GM13976 (cell line): ENCODE data around the gene PLPPR4.

Source experiments
- DNase-seq: peaks from one replicate; pipeline ENCODE4 v3.0.0; 2012; ENCODE audit warnings: low spot score
- in situ Hi-C: fragments of 300-500 bp; cut with MboI; formaldehyde crosslinking; loops from one replicate; pipeline ENCODE4 v1.12.0; 2022; ENCODE audit warnings: low sequenced_read_pairs, mixed read lengths, inconsistent platforms; ENCODE audit not compliant: unreplicated experiment
- TF ChIP-seq, protein P1 (sequence below): IDR thresholded peaks from 2 replicates; pipeline ENCODE4 v1.5.1; 2012; ENCODE audit warnings: borderline replicate concordance, mild to moderate bottlenecking; ENCODE audit not compliant: insufficient read depth; ENCODE audit errors: extremely low read depth, missing control alignments, control extremely low read depth

PLPPR4 gene, protein sequence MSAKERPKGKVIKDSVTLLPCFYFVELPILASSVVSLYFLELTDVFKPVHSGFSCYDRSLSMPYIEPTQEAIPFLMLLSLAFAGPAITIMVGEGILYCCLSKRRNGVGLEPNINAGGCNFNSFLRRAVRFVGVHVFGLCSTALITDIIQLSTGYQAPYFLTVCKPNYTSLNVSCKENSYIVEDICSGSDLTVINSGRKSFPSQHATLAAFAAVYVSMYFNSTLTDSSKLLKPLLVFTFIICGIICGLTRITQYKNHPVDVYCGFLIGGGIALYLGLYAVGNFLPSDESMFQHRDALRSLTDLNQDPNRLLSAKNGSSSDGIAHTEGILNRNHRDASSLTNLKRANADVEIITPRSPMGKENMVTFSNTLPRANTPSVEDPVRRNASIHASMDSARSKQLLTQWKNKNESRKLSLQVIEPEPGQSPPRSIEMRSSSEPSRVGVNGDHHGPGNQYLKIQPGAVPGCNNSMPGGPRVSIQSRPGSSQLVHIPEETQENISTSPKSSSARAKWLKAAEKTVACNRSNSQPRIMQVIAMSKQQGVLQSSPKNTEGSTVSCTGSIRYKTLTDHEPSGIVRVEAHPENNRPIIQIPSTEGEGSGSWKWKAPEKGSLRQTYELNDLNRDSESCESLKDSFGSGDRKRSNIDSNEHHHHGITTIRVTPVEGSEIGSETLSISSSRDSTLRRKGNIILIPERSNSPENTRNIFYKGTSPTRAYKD

GRCh38 chr1:99264201-99265021 is at the start of gene PLPPR4:
PLPPR4 (plus strand) TSS chr1:99264492; CDS start chr1:99264594, 102 bp downstream.
- in situ Hi-C loops, result no loop called here
- no peak for DNase-seq
- TF ChIP-seq, protein P1, sequence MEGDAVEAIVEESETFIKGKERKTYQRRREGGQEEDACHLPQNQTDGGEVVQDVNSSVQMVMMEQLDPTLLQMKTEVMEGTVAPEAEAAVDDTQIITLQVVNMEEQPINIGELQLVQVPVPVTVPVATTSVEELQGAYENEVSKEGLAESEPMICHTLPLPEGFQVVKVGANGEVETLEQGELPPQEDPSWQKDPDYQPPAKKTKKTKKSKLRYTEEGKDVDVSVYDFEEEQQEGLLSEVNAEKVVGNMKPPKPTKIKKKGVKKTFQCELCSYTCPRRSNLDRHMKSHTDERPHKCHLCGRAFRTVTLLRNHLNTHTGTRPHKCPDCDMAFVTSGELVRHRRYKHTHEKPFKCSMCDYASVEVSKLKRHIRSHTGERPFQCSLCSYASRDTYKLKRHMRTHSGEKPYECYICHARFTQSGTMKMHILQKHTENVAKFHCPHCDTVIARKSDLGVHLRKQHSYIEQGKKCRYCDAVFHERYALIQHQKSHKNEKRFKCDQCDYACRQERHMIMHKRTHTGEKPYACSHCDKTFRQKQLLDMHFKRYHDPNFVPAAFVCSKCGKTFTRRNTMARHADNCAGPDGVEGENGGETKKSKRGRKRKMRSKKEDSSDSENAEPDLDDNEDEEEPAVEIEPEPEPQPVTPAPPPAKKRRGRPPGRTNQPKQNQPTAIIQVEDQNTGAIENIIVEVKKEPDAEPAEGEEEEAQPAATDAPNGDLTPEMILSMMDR, result no peak

GRCh38 chr1:99216956-99217355 is 47.3 kb upstream of the PLPPR4 start:
- TF ChIP-seq, protein P1, result no peak
- no peak for DNase-seq
- in situ Hi-C loops, result no loop called here

DNA sequence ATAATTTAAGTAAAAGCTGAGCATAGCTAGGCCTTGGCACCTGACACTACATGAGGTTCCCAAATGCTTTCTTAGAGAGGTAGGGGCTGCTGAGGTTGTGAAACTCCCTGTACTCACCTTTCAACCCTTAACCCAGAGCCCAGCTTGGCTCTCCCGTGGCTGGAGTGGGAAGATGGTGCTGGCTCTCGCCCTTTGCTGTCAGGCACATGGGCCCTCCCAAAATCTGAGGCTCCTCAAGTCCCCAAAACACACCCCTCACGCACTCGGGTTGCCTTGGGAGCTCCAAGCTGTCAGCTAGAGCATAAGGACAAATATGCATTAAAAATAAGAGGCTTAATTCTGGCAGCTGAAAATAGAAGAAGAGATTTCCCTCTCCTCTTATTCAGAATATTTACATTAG is 46.7 kb upstream of the PLPPR4 start:
- DNase-seq, result no peak
- in situ Hi-C loops, result no loop called here
- TF ChIP-seq, protein P1, result no peak

- DNase-seq, result no peak
- TF ChIP-seq, protein P1, result no peak
- in situ Hi-C loops, result no loop called here
These were observed 45.7 kb upstream of the PLPPR4 start for GRCh38 chr1:99218572-99218971.

DNA sequence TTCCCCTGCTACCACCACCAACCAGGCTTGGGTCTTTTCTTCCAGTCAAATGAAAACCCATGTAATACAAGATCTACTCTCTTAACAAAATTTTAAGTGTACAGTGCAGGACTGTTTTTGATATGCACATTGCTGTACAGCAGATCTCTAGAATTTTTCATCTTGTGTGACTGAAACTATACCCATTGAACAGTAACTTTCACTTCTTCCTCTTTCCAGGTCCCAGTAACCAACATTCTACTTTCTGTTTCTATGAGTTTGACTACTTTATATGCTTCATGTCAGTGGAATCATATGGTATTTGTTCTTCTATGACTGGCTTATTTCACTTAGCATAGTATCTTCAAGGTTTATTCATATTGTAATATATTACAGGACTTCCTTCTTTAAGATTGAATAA is 45.3 kb upstream of the PLPPR4 start:
- in situ Hi-C loops, result no loop called here
- TF ChIP-seq, protein P1, result no peak

More for the DNA sequence above, 45.3 kb upstream of the PLPPR4 start:
- DNase-seq, result no peak
